ENCODE results near the gene RAB11A. TPM values are rescaled to one million over a fixed set of nuclear protein-coding genes. Genes with fewer than 3 reads are reported as not detected.

RAB11A gene
- total RNA-seq, 2 experiments from 2014 or later = 168 to 169 TPM

GRCh38 chr15:65901836-65902235 lies 32.5 kb downstream of the RAB11A start:
- peaks cover 24% of the 10 kb centered on the region for H3K4me1 Mint-ChIP-seq
- no peaks in the 10 kb centered on the region for H3K9me3 Mint-ChIP-seq
- H3K27ac Mint-ChIP-seq = peak overlapping the region; percentile 14
- ChIA-PET POLR2A (interaction anchor here (0.6 kb wide), 1 partner anchor 113 kb away, joined by 10 read pairs; no protein-coding TSS in a partner anchor), CTCF (interaction anchor here (0.8 to 1.1 kb wide), 2 partner anchors 9 to 15 kb away, joined by 3 read pairs; no protein-coding TSS in a partner anchor)
- no peak for DNase-seq
- H3K27me3 Mint-ChIP-seq = no peaks in the 10 kb centered on the region
- no peak overlapping the region for H3K4me3 Mint-ChIP-seq
- peaks cover 33% of the 10 kb centered on the region for H3K36me3 Mint-ChIP-seq (ENCODE audit: low read depth)

GRCh38 chr15:65902373-65902772 lies 33.1 kb downstream of the RAB11A start:
- Mint-ChIP-seq H3K36me3 (ENCODE audit: low read depth) (peaks cover 33% of the 10 kb centered on the region), H3K9me3 (no peaks in the 10 kb centered on the region), H3K4me1 (peaks cover 24% of the 10 kb centered on the region), H3K4me3 (no peak overlapping the region), H3K27me3 (no peaks in the 10 kb centered on the region), H3K27ac (peak overlapping the region; percentile 14)
- ChIA-PET POLR2A (interaction anchor here (0.6 kb wide), 2 partner anchors 113 to 308 kb away, joined by 3 to 10 read pairs; no protein-coding TSS in a partner anchor), CTCF (interaction anchor here (1.1 kb wide), 1 partner anchor 9 kb away, joined by 3 read pairs; no protein-coding TSS in a partner anchor)
- peak; percentile 9 for DNase-seq

DNA sequence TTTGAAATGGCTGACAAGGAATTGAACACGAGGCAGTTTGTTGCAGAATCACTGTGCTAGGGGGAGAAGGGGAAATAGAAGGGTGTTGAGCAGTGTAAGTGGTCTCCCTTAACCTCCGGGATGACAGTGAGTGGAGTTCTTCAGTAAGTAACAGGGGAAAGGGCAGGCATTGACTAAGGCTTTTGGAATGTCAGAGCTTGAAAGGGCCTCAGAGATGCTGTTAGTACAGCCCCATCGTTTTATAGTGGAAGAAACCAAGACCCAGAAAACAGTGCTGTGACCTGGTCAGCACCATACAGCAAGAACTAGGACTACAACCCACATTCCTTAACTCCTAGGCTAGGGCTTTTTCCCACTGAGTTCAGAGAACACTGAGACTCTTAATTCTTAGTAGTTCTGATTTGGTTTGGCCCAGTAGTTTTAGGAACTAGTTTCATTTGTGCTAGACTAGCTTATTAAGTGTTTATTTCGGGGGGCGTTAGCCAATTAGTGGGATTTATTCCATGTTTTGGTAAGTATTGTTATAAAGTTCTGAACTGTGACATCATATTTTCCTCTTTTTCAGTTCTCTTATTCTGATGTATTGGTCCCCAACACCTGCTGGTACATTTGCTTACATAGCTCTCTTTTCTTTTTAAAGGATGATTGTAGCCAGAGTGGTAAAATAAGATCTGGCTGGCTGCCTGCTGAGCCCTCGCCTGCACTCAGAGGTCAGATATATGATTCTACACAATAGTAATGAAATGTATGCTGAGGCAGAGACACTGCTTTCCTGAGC lies 34.2 kb downstream of the RAB11A start:
- CTCF ChIA-PET = interaction anchor here (1.3 kb wide), 1 partner anchor 33 kb away, joined by 3 read pairs; no protein-coding TSS in a partner anchor
- Mint-ChIP-seq H3K36me3 (ENCODE audit: low read depth) (peaks cover 27% of the 10 kb centered on the region), H3K4me1 (peaks cover 20% of the 10 kb centered on the region), H3K4me3 (no peak overlapping the region), H3K27me3 (no peaks in the 10 kb centered on the region), H3K27ac (no peak overlapping the region), H3K9me3 (no peaks in the 10 kb centered on the region)
- POLR2A ChIA-PET = no interaction called here
- DNase-seq = no peak

DNA sequence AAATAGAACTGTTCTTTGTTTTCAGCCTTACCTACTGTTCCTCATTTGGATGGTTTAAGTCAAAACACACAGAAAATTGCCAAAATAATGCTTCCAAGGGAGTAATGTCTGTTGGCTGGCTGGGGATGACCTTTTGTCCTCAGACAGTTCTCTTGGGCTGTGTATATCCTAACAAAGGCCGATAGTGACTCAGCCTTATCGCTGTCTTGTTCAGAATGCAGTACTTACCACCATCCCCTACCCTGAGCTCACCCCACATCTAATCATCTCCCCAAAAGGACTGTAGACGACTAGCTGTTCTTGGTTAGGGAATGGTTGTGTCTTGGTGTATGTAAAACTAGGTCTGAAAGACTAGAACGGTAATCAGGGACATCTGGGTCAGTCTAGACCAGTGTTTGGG lies 35.0 kb downstream of the RAB11A start:
- peaks cover 20% of the 10 kb centered on the region for H3K4me1 Mint-ChIP-seq
- DNase-seq = no peak
- H3K4me3 Mint-ChIP-seq = no peak overlapping the region
- POLR2A ChIA-PET = no interaction called here
- no peak overlapping the region for H3K27ac Mint-ChIP-seq
- CTCF ChIA-PET = interaction anchor here (0.7 to 1.3 kb wide), 2 partner anchors 18 to 33 kb away, joined by 3 read pairs; no protein-coding TSS in a partner anchor
- H3K9me3 Mint-ChIP-seq = no peaks in the 10 kb centered on the region
- peaks cover 19% of the 10 kb centered on the region for H3K36me3 Mint-ChIP-seq (ENCODE audit: low read depth)
- no peaks in the 10 kb centered on the region for H3K27me3 Mint-ChIP-seq

DNA sequence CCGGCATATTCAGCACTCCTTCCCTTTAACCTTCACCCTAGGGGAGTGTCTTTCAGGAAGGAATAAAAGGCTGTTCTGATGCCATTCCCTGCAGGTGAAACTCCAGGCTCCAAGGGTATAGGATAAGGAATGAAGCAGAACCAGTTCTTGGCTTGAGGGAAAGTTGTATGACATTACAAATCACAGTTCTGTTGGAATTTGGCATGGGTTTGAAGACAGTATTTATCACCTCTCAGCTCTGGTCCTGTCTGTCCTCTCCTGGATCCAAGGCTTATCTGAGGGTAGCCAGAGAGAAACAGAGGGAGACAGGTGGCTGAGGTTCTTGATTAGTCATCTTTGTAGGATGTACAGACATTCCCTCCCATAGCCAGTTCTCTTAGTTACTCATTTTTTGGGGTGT lies 37.1 kb downstream of the RAB11A start:
- Mint-ChIP-seq H3K4me3 (no peak overlapping the region), H3K4me1 (peaks cover 14% of the 10 kb centered on the region), H3K36me3 (ENCODE audit: low read depth) (peaks cover 7% of the 10 kb centered on the region), H3K9me3 (no peaks in the 10 kb centered on the region), H3K27me3 (no peaks in the 10 kb centered on the region), H3K27ac (no peak overlapping the region)
- POLR2A ChIA-PET = no interaction called here
- CTCF ChIA-PET = interaction anchor here (1.0 to 1.4 kb wide), 2 partner anchors 36 to 38 kb away, joined by 3 read pairs; partner anchors contain the start of gene RAB11A
- DNase-seq = no peak

DNA sequence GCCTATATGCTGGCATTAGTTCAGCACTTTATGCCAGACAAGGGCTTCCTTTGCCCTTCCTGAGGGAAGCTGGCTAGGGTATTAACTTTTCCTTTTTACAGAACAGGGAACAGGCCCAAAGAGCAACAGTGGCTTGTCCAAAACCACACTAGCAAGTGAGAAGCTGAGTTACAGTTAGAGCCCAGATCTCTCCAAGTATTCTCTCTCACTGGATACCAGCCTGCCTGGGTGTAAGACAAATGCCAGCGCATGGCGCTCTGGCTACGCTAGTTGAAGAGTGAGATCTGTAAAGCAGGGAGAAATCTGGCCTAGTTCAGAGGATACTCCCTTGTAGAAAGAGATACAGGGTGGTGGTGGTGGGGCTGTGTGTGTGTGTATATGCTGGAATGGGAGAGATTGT lies 38.4 kb downstream of the RAB11A start:
- no peaks in the 10 kb centered on the region for H3K27me3 Mint-ChIP-seq
- no peak overlapping the region for H3K27ac Mint-ChIP-seq
- H3K9me3 Mint-ChIP-seq = no peaks in the 10 kb centered on the region
- ChIA-PET CTCF (interaction anchor here (0.7 to 1.4 kb wide), 2 partner anchors 37 to 39 kb away, joined by 3 read pairs; partner anchors contain the start of gene RAB11A), POLR2A (no interaction called here)
- peaks cover 3% of the 10 kb centered on the region for H3K4me1 Mint-ChIP-seq
- no peak for DNase-seq
- H3K4me3 Mint-ChIP-seq = no peak overlapping the region
- peaks cover 2% of the 10 kb centered on the region for H3K36me3 Mint-ChIP-seq (ENCODE audit: low read depth)

- no peak overlapping the region for H3K27ac Mint-ChIP-seq
- DNase-seq = no peak
- POLR2A ChIA-PET = no interaction called here
- CTCF ChIA-PET = interaction anchor here (1.2 kb wide), 1 partner anchor 33 kb away, joined by 4 read pairs; no protein-coding TSS in a partner anchor
- H3K4me1 Mint-ChIP-seq = no peaks in the 10 kb centered on the region
- no peaks in the 10 kb centered on the region for H3K27me3 Mint-ChIP-seq
- peaks cover under 1% of the 10 kb centered on the region for H3K36me3 Mint-ChIP-seq (ENCODE audit: low read depth)
- H3K4me3 Mint-ChIP-seq = no peak overlapping the region
- H3K9me3 Mint-ChIP-seq = no peaks in the 10 kb centered on the region
These were observed 39.6 kb downstream of the RAB11A start for GRCh38 chr15:65908876-65909275.

- Mint-ChIP-seq H3K4me1 (no peaks in the 10 kb centered on the region), H3K9me3 (no peaks in the 10 kb centered on the region), H3K4me3 (no peak overlapping the region), H3K27ac (no peak overlapping the region), H3K36me3 (ENCODE audit: low read depth) (no peaks in the 10 kb centered on the region), H3K27me3 (no peaks in the 10 kb centered on the region)
- CTCF ChIA-PET = interaction anchor here (0.8 to 2.0 kb wide), 3 partner anchors 10 to 33 kb away, joined by 3 to 5 read pairs (median 4); no protein-coding TSS in a partner anchor
- DNase-seq = no peak
- POLR2A ChIA-PET = no interaction called here
These were observed 40.5 kb downstream of the RAB11A start for GRCh38 chr15:65909831-65910230.

GRCh38 chr15:65910341-65910740 lies 41.0 kb downstream of the RAB11A start:
- H3K27ac Mint-ChIP-seq = no peak overlapping the region
- ChIA-PET CTCF (interaction anchor here (0.8 to 2.0 kb wide), 4 partner anchors 8 to 32 kb away, joined by 3 to 5 read pairs (median 4); no protein-coding TSS in a partner anchor), POLR2A (no interaction called here)
- no peak overlapping the region for H3K4me3 Mint-ChIP-seq
- no peaks in the 10 kb centered on the region for H3K9me3 Mint-ChIP-seq
- H3K36me3 Mint-ChIP-seq (ENCODE audit: low read depth) = no peaks in the 10 kb centered on the region
- H3K27me3 Mint-ChIP-seq = no peaks in the 10 kb centered on the region
- DNase-seq = no peak
- no peaks in the 10 kb centered on the region for H3K4me1 Mint-ChIP-seq

DNA sequence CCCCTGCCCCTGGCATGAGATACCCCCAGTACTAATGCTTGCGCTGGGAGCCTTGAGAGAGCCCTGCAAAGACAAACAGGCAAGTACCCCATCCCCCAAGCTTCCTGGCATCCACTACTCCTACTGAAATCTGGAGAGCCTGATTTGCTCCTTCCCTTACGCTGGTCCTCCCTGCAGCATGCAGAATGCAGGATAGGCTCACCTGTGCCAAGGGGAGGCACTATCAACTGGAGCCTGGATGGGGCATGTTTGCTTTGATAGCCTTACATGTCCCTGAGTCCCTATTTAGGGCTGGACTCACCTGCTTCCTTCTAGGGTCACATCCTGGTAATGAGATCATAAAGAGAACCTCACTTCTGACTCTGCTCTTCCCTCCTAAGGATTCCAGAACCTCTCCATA lies 42.9 kb downstream of the RAB11A start:
- no peak for DNase-seq
- H3K27me3 Mint-ChIP-seq = no peaks in the 10 kb centered on the region
- POLR2A ChIA-PET = no interaction called here
- no peaks in the 10 kb centered on the region for H3K9me3 Mint-ChIP-seq
- no peak overlapping the region for H3K27ac Mint-ChIP-seq
- no peaks in the 10 kb centered on the region for H3K36me3 Mint-ChIP-seq (ENCODE audit: low read depth)
- CTCF ChIA-PET = interaction anchor here (1.3 kb wide), 1 partner anchor 9 kb away, joined by 6 read pairs; no protein-coding TSS in a partner anchor
- no peak overlapping the region for H3K4me3 Mint-ChIP-seq
- peaks cover 8% of the 10 kb centered on the region for H3K4me1 Mint-ChIP-seq

DNA sequence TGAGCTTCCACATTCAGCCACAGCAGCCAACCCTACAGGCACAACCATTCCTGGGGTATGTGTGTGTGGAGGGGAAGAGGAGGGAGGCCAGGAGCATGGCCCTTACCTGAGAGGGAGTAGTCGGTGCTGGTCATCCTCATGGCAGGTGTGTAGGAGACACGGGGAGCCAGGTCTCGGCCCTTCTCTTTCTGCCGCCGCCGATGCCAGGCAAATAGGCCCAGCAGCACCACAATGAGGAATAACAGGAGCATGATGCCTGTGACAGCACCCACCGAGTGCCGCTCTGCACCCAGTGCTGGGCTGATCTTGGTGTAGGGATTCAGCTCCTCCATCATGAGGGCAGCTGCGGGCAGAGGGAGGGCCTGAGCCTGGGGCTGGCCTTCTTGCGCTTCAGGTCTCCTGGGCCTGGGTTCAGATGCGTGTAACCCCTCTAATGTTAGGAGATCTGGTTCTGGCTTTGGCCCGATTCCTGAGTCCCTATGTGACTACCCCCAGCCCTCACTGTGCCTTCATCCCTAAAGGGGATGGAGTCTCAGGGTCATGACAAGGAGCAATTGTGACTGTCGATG lies 44.4 kb downstream of the RAB11A start:
- DNase-seq = no peak
- ChIA-PET POLR2A (interaction anchor here (0.6 kb wide), 1 partner anchor 493 kb away, joined by 3 read pairs; no protein-coding TSS in a partner anchor), CTCF (interaction anchor here (1.3 kb wide), 1 partner anchor 8 kb away, joined by 6 read pairs; no protein-coding TSS in a partner anchor)
- Mint-ChIP-seq H3K27ac (no peak overlapping the region), H3K36me3 (ENCODE audit: low read depth) (no peaks in the 10 kb centered on the region), H3K4me3 (no peak overlapping the region), H3K27me3 (no peaks in the 10 kb centered on the region), H3K4me1 (peaks cover 13% of the 10 kb centered on the region), H3K9me3 (no peaks in the 10 kb centered on the region)

DNA sequence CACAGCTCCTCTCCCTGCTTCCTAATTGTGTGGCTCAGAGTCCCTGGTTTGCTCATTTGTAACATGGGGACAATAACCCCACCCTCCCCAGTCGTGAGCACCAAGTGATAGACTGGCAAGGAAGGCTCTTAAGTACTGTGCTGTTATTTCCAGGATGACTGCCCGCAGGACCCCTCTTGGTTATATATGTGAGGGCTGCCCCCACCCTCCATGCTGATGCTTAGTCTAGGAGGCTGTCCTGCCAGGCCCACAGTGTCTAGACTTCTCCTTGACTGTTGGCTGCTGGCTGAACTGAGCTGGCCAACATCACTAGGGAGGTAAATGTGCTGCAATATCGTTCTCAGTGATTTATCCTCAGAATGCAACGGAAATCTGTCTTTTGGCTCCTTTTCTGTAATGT lies 45.1 kb downstream of the RAB11A start:
- H3K4me3 Mint-ChIP-seq = no peak overlapping the region
- no peaks in the 10 kb centered on the region for H3K27me3 Mint-ChIP-seq
- H3K4me1 Mint-ChIP-seq = peaks cover 15% of the 10 kb centered on the region
- POLR2A ChIA-PET = interaction anchor here (0.6 kb wide), 1 partner anchor 493 kb away, joined by 3 read pairs; no protein-coding TSS in a partner anchor
- DNase-seq = no peak
- CTCF ChIA-PET = no interaction called here
- no peaks in the 10 kb centered on the region for H3K9me3 Mint-ChIP-seq
- no peak overlapping the region for H3K27ac Mint-ChIP-seq
- no peaks in the 10 kb centered on the region for H3K36me3 Mint-ChIP-seq (ENCODE audit: low read depth)
